Left ventricle myocardium inferior (tissue), 1 donor: ENCODE measurements around the gene PBXIP1. TPM values are rescaled to one million over a fixed set of nuclear protein-coding genes. Genes with fewer than 3 reads are reported as not detected.

Experiments used
- DNase-seq: peaks from one replicate; pipeline ENCODE4 v3.0.0-alpha.2; 2020
- H3K27ac ChIP-seq: fragments of 200-600 bp; replicated peaks from 2 replicates; pipeline ENCODE4 v1.8.0; 2021
- H3K27me3 ChIP-seq: fragments of 200-600 bp; 2 replicates; pipeline ENCODE4 v1.8.0; 2021; ENCODE audit warnings: low read depth
- H3K36me3 ChIP-seq: fragments of 200-600 bp; 2 replicates; pipeline ENCODE4 v1.8.0; 2021
- H3K4me1 ChIP-seq: fragments of 200-600 bp; 2 replicates; pipeline ENCODE4 v1.8.0; 2021
- H3K4me3 ChIP-seq: fragments of 200-600 bp; 2 replicates; pipeline ENCODE4 v1.8.0; 2021; ENCODE audit warnings: mild to moderate bottlenecking, moderate library complexity
- H3K9me3 ChIP-seq: fragments of 200-600 bp; replicated peaks from 2 replicates; pipeline ENCODE4 v1.8.0; 2021
- intact Hi-C: fragments of 100-400 bp; cut with micrococcal nuclease; formaldehyde crosslinking; loops from one replicate; pipeline ENCODE4 v1.11.0; 2022
- total RNA-seq: library from RNA; stranded (reverse); fragmentation: NEBNext Ultra II Directional; extraction: Animal tissue kit (Norgen Biotek cat#: 25700); gene quantifications from one replicate; pipeline ENCODE4 v1.2.1, GENCODE V29; 2021
- TF ChIP-seq, protein P1 (sequence below): fragments of 200-600 bp; IDR thresholded peaks from 2 replicates; pipeline ENCODE4 v1.8.0; 2021; ENCODE audit warnings: antibody characterized with exemption, mild to moderate bottlenecking, borderline replicate concordance
- donor health status: DM: no; HTN: yes; CAD: no; lungs with severe emphysema.

PBXIP1 gene
- total RNA-seq, 1 donor from 2014 or later: 52.3 TPM

DNA sequence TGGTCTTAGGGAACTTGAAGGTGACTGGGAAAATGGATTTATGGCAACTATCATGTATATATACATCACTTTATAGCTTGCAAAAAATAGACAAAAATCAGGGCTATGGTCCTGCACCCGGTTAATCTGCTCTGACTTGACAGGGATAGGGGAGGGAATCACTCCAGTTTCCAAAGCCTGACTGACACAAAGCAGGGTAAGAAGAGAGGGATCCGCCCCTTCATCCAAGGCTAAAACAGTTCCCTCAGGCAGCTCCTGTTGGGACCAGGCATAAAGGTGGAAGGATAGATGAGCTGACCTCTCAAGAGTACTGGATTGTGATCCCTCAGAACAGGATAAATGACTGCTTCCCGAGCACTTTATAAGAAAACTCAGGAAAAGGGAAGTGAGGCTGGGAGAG lies 1.4 kb downstream of the PBXIP1 start:
- Histone ChIP-seq H3K27ac (no peak overlapping the region), H3K36me3 (peaks cover 21% of the 10 kb centered on the region), H3K4me3 (peak overlapping the region; percentile 75), H3K9me3 (no peaks in the 10 kb centered on the region), H3K27me3 (no peaks in the 10 kb centered on the region), H3K4me1 (peaks cover 60% of the 10 kb centered on the region)
- intact Hi-C loops: no loop called here
- no peak for DNase-seq
- TF ChIP-seq, protein P1, sequence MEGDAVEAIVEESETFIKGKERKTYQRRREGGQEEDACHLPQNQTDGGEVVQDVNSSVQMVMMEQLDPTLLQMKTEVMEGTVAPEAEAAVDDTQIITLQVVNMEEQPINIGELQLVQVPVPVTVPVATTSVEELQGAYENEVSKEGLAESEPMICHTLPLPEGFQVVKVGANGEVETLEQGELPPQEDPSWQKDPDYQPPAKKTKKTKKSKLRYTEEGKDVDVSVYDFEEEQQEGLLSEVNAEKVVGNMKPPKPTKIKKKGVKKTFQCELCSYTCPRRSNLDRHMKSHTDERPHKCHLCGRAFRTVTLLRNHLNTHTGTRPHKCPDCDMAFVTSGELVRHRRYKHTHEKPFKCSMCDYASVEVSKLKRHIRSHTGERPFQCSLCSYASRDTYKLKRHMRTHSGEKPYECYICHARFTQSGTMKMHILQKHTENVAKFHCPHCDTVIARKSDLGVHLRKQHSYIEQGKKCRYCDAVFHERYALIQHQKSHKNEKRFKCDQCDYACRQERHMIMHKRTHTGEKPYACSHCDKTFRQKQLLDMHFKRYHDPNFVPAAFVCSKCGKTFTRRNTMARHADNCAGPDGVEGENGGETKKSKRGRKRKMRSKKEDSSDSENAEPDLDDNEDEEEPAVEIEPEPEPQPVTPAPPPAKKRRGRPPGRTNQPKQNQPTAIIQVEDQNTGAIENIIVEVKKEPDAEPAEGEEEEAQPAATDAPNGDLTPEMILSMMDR: no peak

DNA sequence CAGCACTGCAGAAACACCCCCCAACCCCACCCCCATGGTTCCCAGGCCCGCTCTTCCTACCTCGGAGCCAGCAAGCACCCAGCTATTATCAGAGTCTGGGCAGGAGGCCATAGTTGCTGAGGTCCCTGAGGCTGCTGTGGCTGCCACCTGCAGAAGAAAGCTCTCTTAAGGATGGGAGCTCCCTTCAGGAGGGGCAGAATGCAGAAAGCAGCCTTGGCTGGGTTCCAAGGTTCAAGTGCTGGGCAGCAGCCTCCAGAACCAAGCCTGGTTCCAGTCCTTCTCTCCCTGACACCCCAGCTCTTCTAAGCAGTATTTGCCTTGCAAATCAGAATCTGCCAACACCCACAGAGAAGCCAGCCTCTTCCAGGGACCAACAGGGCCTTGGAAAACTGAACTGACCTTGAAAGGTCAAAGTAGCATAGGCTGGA lies 2.3 kb downstream of the PBXIP1 start:
- no peak for DNase-seq
- Histone ChIP-seq H3K27me3 (no peaks in the 10 kb centered on the region), H3K4me1 (peaks cover 60% of the 10 kb centered on the region), H3K36me3 (peaks cover 12% of the 10 kb centered on the region), H3K4me3 (no peak overlapping the region), H3K27ac (no peak overlapping the region), H3K9me3 (no peaks in the 10 kb centered on the region)
- TF ChIP-seq, protein P1: no peak
- intact Hi-C loops: no loop called here

GRCh38 chr1:154952664-154953063 lies 3.2 kb downstream of the PBXIP1 start:
- intact Hi-C loops: no loop called here
- DNase-seq: no peak
- Histone ChIP-seq H3K27ac (no peak overlapping the region), H3K27me3 (no peaks in the 10 kb centered on the region), H3K9me3 (no peaks in the 10 kb centered on the region), H3K4me1 (peaks cover 58% of the 10 kb centered on the region), H3K4me3 (no peak overlapping the region), H3K36me3 (peaks cover 15% of the 10 kb centered on the region)
- TF ChIP-seq, protein P1: no peak

DNA sequence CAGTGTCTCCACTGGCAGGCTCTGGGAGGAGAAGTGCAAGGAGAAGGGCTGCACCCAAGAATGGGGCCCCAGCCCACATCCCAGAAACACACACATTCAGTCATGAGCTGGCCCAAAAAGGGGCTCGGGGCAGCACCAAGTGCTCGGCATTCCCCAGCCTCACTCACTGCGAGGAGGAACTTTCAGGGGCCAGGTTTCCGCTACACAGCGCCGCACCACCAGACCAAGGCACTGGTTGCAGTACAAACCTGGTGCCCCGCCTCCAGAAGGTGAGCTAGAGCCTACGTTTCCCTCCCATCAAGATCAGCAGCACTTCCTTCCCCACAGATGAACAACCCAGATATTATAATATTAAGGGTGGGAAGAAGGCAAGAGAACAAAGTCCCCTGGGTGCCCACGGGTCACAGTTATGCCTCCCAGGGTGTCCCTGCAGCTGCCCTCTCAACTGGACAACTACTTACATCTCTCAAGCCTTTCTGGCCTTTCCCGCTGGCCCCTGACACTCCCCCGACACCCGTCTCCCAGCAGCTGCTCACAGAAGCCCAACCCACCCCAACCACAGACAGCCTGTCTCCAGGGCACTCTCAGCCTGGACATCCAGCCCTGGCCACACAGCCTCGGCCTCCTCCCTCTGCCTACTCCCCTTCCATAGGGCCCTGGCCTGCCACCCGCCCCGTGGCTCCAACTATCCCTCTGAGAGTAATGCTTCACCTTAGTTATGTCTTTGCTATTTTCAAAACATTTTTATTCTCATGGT lies 3.8 kb downstream of the PBXIP1 start:
- peaks cover 52% of the 10 kb centered on the region for H3K4me1 ChIP-seq

DNA sequence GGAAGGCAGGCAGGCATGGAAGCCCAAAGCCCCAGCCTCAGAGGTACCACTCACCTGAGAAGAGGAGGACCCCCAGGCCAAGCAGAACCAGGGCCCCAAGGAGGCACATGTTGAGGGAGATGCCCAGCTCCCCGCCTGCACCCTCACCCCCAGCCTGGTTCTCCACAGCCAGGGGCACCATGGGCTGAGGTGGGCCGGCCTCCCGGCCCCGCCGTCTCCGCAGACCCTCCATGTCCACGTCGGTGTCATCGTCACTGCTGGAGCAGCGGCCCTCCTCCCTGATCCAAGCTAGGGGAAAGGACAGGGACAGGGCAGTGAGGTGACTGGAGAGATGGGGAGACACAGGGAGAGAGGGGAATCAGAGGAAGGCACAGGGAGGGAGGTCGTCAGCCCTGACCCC lies 7.8 kb downstream of the PBXIP1 start:
- H3K9me3 ChIP-seq: no peaks in the 10 kb centered on the region
- peaks cover 40% of the 10 kb centered on the region for H3K4me1 ChIP-seq
- H3K36me3 ChIP-seq: peaks cover 44% of the 10 kb centered on the region
- TF ChIP-seq, protein P1: no peak
- no peak overlapping the region for H3K4me3 ChIP-seq
- no peaks in the 10 kb centered on the region for H3K27me3 ChIP-seq
- H3K27ac ChIP-seq: no peak overlapping the region
- no peak for DNase-seq
- intact Hi-C loops: no loop called here

More for the DNA sequence above, 3.8 kb downstream of the PBXIP1 start:
- H3K36me3 ChIP-seq: peaks cover 20% of the 10 kb centered on the region
- intact Hi-C loops: no loop called here
- no peak overlapping the region for H3K4me3 ChIP-seq
- DNase-seq: no peak
- H3K27me3 ChIP-seq: no peaks in the 10 kb centered on the region
- no peaks in the 10 kb centered on the region for H3K9me3 ChIP-seq
- TF ChIP-seq, protein P1: no peak
- no peak overlapping the region for H3K27ac ChIP-seq
